ENCODE results near the gene PLEKHM3. TPM values are rescaled to one million over a fixed set of nuclear protein-coding genes. Genes with fewer than 3 reads are reported as not detected.
"Not testable (repeated sequence)": the region's sequence is repeated elsewhere in the genome, so short reads cannot be mapped to it uniquely, and the experiment has no call there.

PLEKHM3 gene
- total RNA-seq, 1 donor from 2014 or later, result 12.1 TPM

DNA sequence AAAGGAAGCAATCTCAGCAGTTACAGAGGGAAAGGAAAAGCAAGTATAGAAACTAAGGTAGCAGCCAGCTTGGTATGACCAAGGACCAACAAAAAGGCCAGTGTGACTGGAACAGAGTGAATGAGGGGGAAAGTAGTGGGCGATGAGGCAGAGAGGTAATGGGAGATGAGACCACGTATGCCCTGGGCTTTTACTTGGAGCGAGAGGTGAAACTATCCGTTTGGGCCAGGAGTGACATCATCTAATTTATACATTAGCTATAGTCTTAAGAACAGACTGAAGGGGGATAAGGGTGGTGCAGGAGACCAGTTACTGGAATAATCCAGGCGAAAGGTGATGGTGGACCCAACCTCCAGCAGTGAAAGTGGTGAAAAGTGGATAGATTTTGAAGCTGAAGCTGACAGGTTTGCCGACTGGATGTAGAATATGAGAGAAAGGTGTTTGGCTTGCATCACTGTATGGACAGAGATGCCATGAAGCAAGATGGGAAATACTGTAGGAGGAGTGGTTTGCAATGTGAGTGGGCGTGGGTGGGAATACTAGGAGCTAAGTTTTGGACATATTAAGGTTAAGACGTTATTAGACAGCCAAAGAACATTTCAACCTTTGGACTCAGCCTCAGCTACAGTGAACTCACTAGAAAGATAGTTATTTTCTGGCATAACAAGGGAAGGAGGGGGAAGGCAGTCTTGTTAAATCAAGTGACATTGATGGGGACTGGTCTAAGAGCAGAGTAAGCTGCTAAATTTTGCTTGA lies 106.0 kb downstream of the PLEKHM3 start:
- DNase-seq (ENCODE audit: extremely low spot score, unreplicated experiment), result no peak
- H3K36me3 Mint-ChIP-seq, result peaks cover 10% of the 10 kb centered on the region
- no peaks in the 10 kb centered on the region for H3K27me3 Mint-ChIP-seq
- no peak overlapping the region for H3K4me3 Mint-ChIP-seq
- no peaks in the 10 kb centered on the region for H3K9me3 Mint-ChIP-seq
- TF ChIP-seq CTCF (conservative IDR thresholded peaks at IDR 0.05), result no peak
- H3K27ac Mint-ChIP-seq, result no peak overlapping the region
- no peaks in the 10 kb centered on the region for H3K4me1 Mint-ChIP-seq (ENCODE audit: unreplicated experiment)

DNA sequence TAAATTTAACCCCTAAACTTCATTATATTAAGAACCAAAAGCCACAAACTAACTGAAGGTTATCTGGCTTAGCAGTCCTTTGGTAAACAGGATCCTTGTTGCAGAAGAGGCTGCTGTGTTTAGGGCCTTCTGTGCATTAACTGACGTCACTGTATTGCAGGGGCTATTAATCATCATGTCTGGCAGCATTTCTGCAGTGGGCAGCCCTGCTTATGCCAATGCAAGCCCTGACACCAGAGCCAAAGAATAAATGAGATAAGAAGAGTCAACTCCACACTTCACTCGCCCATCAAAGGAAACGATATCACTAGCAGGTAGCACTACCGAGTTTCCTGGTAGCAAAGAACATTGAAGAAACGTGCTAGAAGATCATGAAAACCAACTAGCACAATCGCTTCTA lies 110.6 kb downstream of the PLEKHM3 start:
- TF ChIP-seq CTCF (conservative IDR thresholded peaks at IDR 0.05), result no peak
- Mint-ChIP-seq H3K9me3 (no peaks in the 10 kb centered on the region), H3K4me1 (ENCODE audit: unreplicated experiment) (peaks cover 9% of the 10 kb centered on the region), H3K4me3 (no peak overlapping the region), H3K27me3 (no peaks in the 10 kb centered on the region), H3K36me3 (peaks cover 19% of the 10 kb centered on the region), H3K27ac (no peak overlapping the region)
- no peak for DNase-seq (ENCODE audit: extremely low spot score, unreplicated experiment)

- Mint-ChIP-seq H3K4me1 (ENCODE audit: unreplicated experiment) (peaks cover 9% of the 10 kb centered on the region), H3K9me3 (no peaks in the 10 kb centered on the region), H3K27ac (no peak overlapping the region), H3K36me3 (peaks cover 19% of the 10 kb centered on the region), H3K27me3 (no peaks in the 10 kb centered on the region), H3K4me3 (no peak overlapping the region)
- DNase-seq (ENCODE audit: extremely low spot score, unreplicated experiment), result no peak
- no peak for TF ChIP-seq CTCF (conservative IDR thresholded peaks at IDR 0.05)
Observed at GRCh38 chr2:207913772-207914358, 111.5 kb downstream of the PLEKHM3 start.

GRCh38 chr2:207911856-207912255 lies 113.5 kb downstream of the PLEKHM3 start:
- peaks cover 21% of the 10 kb centered on the region for H3K36me3 Mint-ChIP-seq
- no peak for DNase-seq (ENCODE audit: extremely low spot score, unreplicated experiment)
- TF ChIP-seq CTCF (conservative IDR thresholded peaks at IDR 0.05), result no peak
- no peaks in the 10 kb centered on the region for H3K27me3 Mint-ChIP-seq
- H3K27ac Mint-ChIP-seq, result no peak overlapping the region
- H3K4me1 Mint-ChIP-seq (ENCODE audit: unreplicated experiment), result peaks cover 9% of the 10 kb centered on the region
- H3K9me3 Mint-ChIP-seq, result no peaks in the 10 kb centered on the region
- no peak overlapping the region for H3K4me3 Mint-ChIP-seq

DNA sequence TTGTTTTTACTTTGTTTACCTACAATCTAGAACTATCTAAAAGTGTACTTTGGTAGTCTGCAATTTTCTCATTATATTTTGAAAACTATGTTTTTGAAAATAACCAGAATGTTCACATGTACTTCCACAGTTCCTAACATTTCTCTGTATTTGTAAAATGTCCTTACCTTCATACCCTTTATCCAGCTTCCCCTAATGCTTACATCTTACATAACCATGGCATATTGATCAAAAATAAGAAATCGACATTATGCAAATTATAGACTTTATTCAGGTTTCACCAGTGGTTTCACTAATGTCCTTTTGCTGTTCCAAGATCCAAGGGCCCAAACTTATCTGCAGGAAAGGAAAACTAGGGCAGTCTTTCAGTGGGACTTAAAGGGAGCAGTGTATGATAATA lies 114.1 kb downstream of the PLEKHM3 start:
- Mint-ChIP-seq H3K36me3 (peaks cover 19% of the 10 kb centered on the region), H3K27me3 (no peaks in the 10 kb centered on the region), H3K4me3 (no peak overlapping the region), H3K4me1 (ENCODE audit: unreplicated experiment) (peaks cover 9% of the 10 kb centered on the region), H3K27ac (no peak overlapping the region), H3K9me3 (no peaks in the 10 kb centered on the region)
- TF ChIP-seq CTCF (conservative IDR thresholded peaks at IDR 0.05), result no peak
- no peak for DNase-seq (ENCODE audit: extremely low spot score, unreplicated experiment)

DNA sequence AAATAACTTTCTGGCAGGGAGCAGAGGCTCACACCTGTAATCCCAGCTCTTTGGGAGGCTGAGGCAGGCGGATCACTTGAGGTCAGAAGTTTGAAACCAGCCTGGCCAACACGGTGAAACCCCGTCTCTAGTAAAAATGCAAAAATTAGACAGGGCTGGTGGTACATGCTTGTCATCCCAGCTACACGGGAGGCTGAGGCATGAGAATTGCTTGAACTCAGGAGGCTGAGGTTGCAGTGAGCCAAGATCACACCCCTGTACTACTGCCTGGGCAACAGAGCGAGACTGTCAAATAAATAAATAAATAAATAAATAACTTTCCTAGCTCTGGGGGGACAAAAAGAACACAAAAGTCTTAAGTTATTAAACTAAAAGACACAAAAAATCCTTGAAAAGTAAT lies 118.8 kb downstream of the PLEKHM3 start:
- not testable (repeated sequence) for DNase-seq (ENCODE audit: extremely low spot score, unreplicated experiment); H3K27ac Mint-ChIP-seq; H3K4me3 Mint-ChIP-seq; H3K9me3 Mint-ChIP-seq; H3K4me1 Mint-ChIP-seq (ENCODE audit: unreplicated experiment); H3K27me3 Mint-ChIP-seq; H3K36me3 Mint-ChIP-seq

All from type B pancreatic cell (in vitro differentiated cells).